ENCODE data around the gene ABO. TPM values are rescaled to one million over a fixed set of nuclear protein-coding genes. Genes with fewer than 3 reads are reported as not detected.

Gene ABO
- total and polyA plus RNA-seq, 2 experiments from 2014 or later, result not detected

DNA sequence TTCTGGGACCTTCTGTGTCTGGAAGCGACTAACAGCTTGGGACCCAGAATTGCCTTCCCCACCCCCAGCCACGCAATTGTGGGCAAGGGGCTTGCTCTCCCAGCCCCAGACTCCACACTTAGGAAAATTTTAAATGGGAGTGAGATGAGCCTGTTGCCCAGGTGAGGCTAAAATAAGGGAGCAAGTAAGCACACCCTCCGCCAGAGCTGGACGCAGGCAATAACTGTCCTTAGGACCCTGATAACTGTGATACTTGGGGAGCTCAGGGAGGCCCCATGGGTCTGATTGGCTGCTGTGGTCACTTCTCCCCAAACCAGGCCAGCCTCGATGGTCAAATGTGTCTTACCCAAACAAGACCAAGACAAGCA, 13.3 kb downstream of the ABO start:
- H3K79me2 ChIP-seq (ENCODE audit: insufficient read depth), result no peaks in the 10 kb centered on the region
- no peak for DNase-seq
- H3K4me2 ChIP-seq (ENCODE audit: unreplicated experiment), result no peak overlapping the region
- TF ChIP-seq EZH2 (IDR thresholded peaks at IDR 0.05; ENCODE audit: insufficient read depth, poor library complexity, severe bottlenecking) (no peak), EZH2phosphoT487 (IDR thresholded peaks at IDR 0.05; ENCODE audit: insufficient read depth, low read depth) (no peak)
- in situ Hi-C loops (cut with MboI), result no loop called here
- no peaks in the 10 kb centered on the region for H4K20me1 ChIP-seq (ENCODE audit: insufficient read depth)
- H3K27ac ChIP-seq, result no peak overlapping the region
- no peaks in the 10 kb centered on the region for H3K9me2 ChIP-seq (ENCODE audit: insufficient read depth)
- peaks cover 14% of the 10 kb centered on the region for H3K27me3 ChIP-seq (replicated peaks; ENCODE audit: insufficient read depth)
- H3K36me3 ChIP-seq (ENCODE audit: low read depth), result no peaks in the 10 kb centered on the region
- no peaks in the 10 kb centered on the region for H3K4me1 ChIP-seq (ENCODE audit: insufficient read depth)
- no peak overlapping the region for H3K9ac ChIP-seq
- WGBS, 2 experiments (ENCODE audit: low coverage in 1 of 2, low lambda C conversion rate in 2 of 2, missing lambda C conversion rate in 2 of 2), result 34 to 46% methylated on average over 5 of the region's 5 CpGs
- H2AFZ ChIP-seq, result no peak overlapping the region
- H3K9me3 ChIP-seq (ENCODE audit: low read depth), result no peaks in the 10 kb centered on the region
- H3K4me3 ChIP-seq, result no peak overlapping the region
- no peaks in the 10 kb centered on the region for H3F3A ChIP-seq (ENCODE audit: insufficient read depth)

DNA sequence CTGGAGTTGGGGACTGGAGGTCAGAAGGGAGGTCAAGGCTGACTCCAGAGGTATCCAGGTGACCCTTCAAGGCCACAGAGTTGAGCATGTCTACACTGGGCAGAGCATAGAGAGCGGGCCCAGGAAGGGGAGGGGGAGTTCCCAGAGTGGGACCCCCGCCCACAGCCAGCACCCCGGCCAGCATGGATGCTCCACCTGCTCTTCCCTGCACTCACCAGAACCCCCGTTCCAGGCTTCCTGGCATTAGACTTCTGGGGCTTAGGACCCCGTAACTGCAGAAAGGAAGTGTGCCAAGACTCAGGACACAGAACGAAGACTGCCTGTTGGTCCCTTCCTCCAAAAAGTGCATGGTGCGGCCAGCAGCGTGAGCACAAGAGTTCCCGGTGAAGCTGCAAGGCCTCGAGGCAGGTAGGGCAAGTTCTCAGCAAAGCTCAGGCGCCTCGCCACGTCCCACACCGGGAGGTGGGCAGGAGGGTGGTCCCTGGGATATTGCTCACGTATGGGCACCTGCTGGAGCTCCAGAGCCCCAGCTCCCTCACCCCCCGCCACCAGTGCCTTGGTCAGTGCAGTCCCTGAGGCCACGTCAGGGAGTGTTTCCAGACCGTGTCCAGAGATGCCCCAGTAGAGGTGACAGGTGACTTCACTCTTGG, 13.8 kb downstream of the ABO start:
- Histone ChIP-seq H4K20me1 (ENCODE audit: insufficient read depth) (no peaks in the 10 kb centered on the region), H3K9me3 (ENCODE audit: low read depth) (no peaks in the 10 kb centered on the region), H3K36me3 (ENCODE audit: low read depth) (no peaks in the 10 kb centered on the region), H3K9me2 (ENCODE audit: insufficient read depth) (no peaks in the 10 kb centered on the region), H3K79me2 (ENCODE audit: insufficient read depth) (no peaks in the 10 kb centered on the region), H3F3A (ENCODE audit: insufficient read depth) (no peaks in the 10 kb centered on the region), H3K9ac (no peak overlapping the region), H2AFZ (no peak overlapping the region), H3K4me3 (no peak overlapping the region), H3K27ac (no peak overlapping the region), H3K4me1 (ENCODE audit: insufficient read depth) (no peaks in the 10 kb centered on the region), H3K4me2 (ENCODE audit: unreplicated experiment) (no peak overlapping the region), H3K27me3 (replicated peaks; ENCODE audit: insufficient read depth) (peaks cover 10% of the 10 kb centered on the region)
- in situ Hi-C loops (cut with MboI), result no loop called here
- 26 to 27% methylated on average over 17 to 18 of the region's 18 CpGs for WGBS, 2 experiments (ENCODE audit: low coverage in 1 of 2, low lambda C conversion rate in 2 of 2, missing lambda C conversion rate in 2 of 2)
- TF ChIP-seq EZH2phosphoT487 (IDR thresholded peaks at IDR 0.05; ENCODE audit: insufficient read depth, low read depth) (no peak), EZH2 (IDR thresholded peaks at IDR 0.05; ENCODE audit: insufficient read depth, poor library complexity, severe bottlenecking) (no peak)
- DNase-seq, result no peak

DNA sequence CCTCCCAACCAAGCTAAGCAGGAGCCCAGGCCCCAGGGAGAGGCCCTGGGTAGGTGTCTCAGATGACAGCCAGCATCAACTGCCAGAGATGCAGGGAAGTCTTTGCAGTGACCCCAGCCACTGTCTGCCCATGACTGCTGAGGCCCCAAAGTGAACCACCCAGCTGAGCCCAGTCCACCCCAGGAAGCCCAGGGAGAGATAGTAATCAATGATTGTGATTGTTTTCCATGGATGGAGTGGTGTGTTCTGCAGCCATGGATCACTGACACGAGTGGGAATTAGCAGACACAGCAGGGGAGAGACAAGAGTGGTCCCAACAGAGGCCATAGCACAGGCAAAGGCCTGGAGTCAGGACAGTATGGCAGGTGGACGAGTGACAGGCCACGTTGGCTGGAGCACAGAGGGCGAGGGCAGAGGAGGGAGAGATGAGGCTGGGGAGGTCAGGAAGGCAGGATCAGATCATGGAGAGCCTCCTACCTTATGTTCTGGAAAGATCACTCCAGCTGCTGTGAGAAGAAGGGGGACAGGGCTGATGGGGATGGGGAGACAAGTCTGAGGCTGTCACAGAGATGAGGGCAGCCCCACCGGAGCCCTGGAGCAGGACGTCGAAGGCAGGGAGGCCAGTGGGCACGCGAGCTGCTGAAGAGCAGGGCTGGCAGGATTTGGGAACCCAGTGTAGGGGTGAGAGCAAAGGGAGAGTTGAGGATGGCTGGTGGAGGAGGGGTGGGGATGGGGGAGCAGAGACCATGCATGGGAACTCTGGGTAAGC, 14.5 kb downstream of the ABO start:
- Histone ChIP-seq H3K9me3 (ENCODE audit: low read depth) (no peaks in the 10 kb centered on the region), H3F3A (ENCODE audit: insufficient read depth) (no peaks in the 10 kb centered on the region), H3K4me1 (ENCODE audit: insufficient read depth) (no peaks in the 10 kb centered on the region), H3K9me2 (ENCODE audit: insufficient read depth) (no peaks in the 10 kb centered on the region), H3K79me2 (ENCODE audit: insufficient read depth) (no peaks in the 10 kb centered on the region), H3K27me3 (replicated peaks; ENCODE audit: insufficient read depth) (peaks cover 10% of the 10 kb centered on the region), H3K4me3 (no peak overlapping the region), H3K27ac (no peak overlapping the region), H3K9ac (no peak overlapping the region), H4K20me1 (ENCODE audit: insufficient read depth) (no peaks in the 10 kb centered on the region), H2AFZ (no peak overlapping the region), H3K36me3 (ENCODE audit: low read depth) (no peaks in the 10 kb centered on the region), H3K4me2 (ENCODE audit: unreplicated experiment) (no peak overlapping the region)
- TF ChIP-seq EZH2phosphoT487 (IDR thresholded peaks at IDR 0.05; ENCODE audit: insufficient read depth, low read depth) (no peak), EZH2 (IDR thresholded peaks at IDR 0.05; ENCODE audit: insufficient read depth, poor library complexity, severe bottlenecking) (no peak)
- 50 to 62% methylated on average over 9 of the region's 9 CpGs for WGBS, 2 experiments (ENCODE audit: low coverage in 1 of 2, low lambda C conversion rate in 2 of 2, missing lambda C conversion rate in 2 of 2)
- in situ Hi-C loops (cut with MboI), result no loop called here
- no peak for DNase-seq

GRCh38 chr9:133258061-133259015, 16.7 kb downstream of the ABO start:
- DNase-seq, result no peak
- H2AFZ ChIP-seq, result no peak overlapping the region
- no peaks in the 10 kb centered on the region for H3K9me2 ChIP-seq (ENCODE audit: insufficient read depth)

More at GRCh38 chr9:133258061-133259015, 16.7 kb downstream of the ABO start:
- Histone ChIP-seq H3K36me3 (ENCODE audit: low read depth) (no peaks in the 10 kb centered on the region), H4K20me1 (ENCODE audit: insufficient read depth) (no peaks in the 10 kb centered on the region), H3K4me2 (ENCODE audit: unreplicated experiment) (no peak overlapping the region), H3K79me2 (ENCODE audit: insufficient read depth) (no peaks in the 10 kb centered on the region), H3K9me3 (ENCODE audit: low read depth) (no peaks in the 10 kb centered on the region), H3K4me3 (no peak overlapping the region), H3K9ac (no peak overlapping the region), H3K4me1 (ENCODE audit: insufficient read depth) (no peaks in the 10 kb centered on the region), H3K27ac (no peak overlapping the region), H3F3A (ENCODE audit: insufficient read depth) (no peaks in the 10 kb centered on the region), H3K27me3 (replicated peaks; ENCODE audit: insufficient read depth) (peaks cover 12% of the 10 kb centered on the region)
- TF ChIP-seq EZH2phosphoT487 (IDR thresholded peaks at IDR 0.05; ENCODE audit: insufficient read depth, low read depth), result no peak
- TF ChIP-seq EZH2 (IDR thresholded peaks at IDR 0.05; ENCODE audit: insufficient read depth, poor library complexity, severe bottlenecking), result no peak
- WGBS, 2 experiments (ENCODE audit: low coverage in 1 of 2, low lambda C conversion rate in 2 of 2, missing lambda C conversion rate in 2 of 2), result 61 to 69% methylated on average over 21 of the region's 21 CpGs
- in situ Hi-C loops (cut with MboI), result no loop called here
